ENCODE measurements around the gene SV2A. TPM values are rescaled to one million over a fixed set of nuclear protein-coding genes. Genes with fewer than 3 reads are reported as not detected.
A peak's percentile ranks its signal among the peaks of the same experiment; 100 is the strongest.
"Not testable (repeated sequence)": the region's sequence is repeated elsewhere in the genome, so short reads cannot be mapped to it uniquely, and the experiment has no call there.

SV2A gene
- total RNA-seq, 1 donor from 2014 or later = 3.7 TPM

GRCh38 chr1:149927563-149928400, 10.1 kb upstream of the SV2A start, which contains the start of gene SF3B4:
Gene SF3B4, minus strand, starts transcription at chr1:149927803. Its CDS starts 44 bp downstream, at chr1:149927759.
- peak; percentile 98 for DNase-seq

DNA sequence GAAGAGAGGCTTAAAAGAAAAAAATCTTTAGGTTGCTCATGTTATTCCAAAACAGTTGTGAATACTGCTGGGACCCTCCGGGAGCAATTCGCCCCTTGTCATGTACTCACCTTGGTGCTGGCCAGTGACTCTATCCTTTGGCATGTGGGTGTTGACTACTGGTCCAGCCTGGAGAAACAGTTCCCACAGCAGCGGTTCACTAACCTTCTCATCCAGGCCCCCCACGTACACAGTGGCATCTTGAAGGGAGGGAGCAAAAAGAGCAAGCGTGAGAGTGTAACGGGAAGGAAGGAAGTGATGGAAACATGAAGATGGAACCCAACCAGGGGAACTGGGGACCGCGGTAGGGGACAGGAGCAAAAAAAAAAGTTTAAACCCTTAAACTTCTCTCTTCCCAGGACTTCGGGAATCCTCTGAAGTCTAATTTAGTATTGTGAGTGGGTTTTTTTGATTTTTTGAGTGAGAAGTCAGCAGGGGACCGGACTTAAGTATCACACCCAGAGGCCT, 9.5 kb upstream of the SV2A start:
- DNase-seq = no peak

DNA sequence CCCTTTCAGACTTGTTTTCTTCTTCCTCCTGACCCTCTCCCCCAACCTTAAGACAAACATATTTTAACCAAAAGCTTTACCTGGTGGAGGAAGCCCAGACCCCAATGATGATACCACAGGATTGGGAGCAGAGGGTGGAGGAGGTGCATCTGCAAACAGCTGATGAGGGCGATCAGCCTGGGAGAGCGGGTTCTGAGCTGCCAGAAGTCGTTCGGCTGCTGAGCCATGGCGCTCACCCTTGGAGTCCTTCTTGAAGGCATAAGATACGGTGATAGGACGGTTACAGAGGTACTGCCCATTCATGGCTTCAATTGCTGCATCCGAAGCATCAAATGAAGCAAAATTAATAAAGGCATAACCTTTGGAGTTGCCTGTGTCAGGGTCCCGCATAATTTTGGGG, 8.7 kb upstream of the SV2A start:
- no peak for DNase-seq

DNA sequence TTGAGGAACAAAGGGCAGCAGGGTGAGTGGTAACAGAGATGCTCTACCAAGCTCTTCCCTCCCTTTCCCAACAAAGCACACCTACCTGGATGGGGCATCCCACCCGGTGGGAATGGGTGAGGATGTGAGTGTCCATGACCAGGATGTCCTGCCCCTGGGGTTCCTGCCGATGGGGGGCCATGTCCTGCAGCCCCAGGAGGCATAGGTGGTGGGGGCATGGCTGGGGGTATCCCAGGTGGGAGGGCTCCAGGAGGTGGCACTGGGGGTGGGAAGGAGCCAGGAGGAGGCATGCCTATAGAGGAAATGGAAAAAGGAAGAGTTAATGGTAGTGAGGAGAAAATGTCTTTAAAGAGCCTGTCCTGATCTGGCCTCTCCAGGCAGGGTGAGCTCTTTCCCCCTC, 8.1 kb upstream of the SV2A start:
- no peak for DNase-seq

DNA sequence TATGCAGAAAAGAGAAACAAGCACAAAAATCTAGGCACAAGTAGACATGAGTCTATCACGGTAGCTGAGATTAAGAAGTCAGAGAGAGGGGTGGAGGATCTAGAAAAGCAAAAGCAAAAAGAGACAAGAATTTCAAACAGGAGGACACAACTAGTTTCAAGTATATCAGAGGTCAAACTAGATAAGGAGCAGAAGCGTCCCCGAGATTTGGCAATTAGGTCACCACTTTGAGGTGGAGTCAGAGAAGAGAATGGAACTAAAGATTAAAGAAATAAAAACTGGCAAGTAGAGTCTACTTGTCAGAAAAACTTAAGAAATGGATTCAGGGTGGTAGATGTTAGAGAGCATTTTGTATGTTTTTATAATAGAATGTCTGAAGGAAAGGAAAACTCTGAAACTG, 7.7 kb upstream of the SV2A start:
- DNase-seq = no peak

DNA sequence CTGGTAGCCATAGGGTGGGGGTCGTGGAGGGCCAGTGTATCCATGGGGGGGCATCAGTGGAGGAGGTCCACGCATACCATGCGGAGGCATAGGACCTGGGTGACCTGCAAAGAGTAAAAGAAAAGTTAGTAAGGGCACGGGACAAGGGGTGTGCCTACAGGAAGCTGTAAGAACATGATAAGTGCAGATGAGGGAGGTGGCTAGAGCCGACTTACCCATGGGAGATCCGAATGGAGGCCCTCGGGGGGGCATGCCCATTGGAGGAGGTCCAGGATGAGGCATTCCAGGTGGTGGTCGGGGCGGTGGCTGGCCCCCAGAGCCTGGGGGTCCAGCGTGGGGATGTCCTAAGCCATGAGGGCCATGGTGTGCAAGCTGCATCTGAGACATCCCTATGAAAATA, 6.0 kb upstream of the SV2A start:
- DNase-seq = no peak

- no peak for DNase-seq
Measured at GRCh38 chr1:149916898-149917252, 769 bp downstream of the SV2A start.

DNA sequence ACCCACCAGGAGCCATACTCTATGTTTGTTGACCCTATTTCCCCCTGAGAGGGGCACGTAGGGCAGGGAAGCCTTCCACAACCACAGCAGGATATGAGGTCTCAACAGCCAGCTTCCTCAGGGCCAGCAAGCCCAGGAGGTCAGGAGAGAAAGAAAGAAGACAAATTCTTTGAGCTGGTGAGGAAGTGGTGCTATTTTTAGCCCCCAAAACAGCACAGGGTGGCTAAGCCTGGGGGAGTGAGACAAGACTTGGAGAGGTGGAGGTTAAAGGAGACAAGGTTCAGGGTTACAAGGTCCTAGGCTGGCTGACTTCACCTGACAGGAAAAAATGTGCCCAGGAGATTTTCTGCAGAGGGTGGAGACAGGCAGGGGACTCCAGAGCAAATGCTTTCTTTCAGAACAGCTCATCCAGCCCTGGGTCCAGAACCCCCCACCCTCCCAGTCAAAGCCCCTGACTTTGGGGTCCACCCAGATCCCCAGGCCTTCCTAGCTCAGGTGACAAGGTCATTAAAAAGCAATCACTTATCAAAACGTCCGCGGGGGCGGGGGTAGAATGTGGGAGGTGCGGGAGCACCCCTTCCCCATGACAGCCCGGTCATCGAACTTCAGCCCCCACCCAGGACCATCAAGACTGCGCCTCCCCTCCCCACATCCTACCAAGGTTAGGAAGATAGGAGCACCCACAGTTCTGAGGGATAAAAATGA, 1.3 kb downstream of the SV2A start:
- no peak for DNase-seq

- DNase-seq = no peak
Measured at GRCh38 chr1:149915429-149916192, 2.0 kb downstream of the SV2A start.

GRCh38 chr1:149914545-149914944, 3.1 kb downstream of the SV2A start:
- DNase-seq = no peak

GRCh38 chr1:149906570-149907075, 11.0 kb downstream of the SV2A start:
- no peak for DNase-seq

DNA sequence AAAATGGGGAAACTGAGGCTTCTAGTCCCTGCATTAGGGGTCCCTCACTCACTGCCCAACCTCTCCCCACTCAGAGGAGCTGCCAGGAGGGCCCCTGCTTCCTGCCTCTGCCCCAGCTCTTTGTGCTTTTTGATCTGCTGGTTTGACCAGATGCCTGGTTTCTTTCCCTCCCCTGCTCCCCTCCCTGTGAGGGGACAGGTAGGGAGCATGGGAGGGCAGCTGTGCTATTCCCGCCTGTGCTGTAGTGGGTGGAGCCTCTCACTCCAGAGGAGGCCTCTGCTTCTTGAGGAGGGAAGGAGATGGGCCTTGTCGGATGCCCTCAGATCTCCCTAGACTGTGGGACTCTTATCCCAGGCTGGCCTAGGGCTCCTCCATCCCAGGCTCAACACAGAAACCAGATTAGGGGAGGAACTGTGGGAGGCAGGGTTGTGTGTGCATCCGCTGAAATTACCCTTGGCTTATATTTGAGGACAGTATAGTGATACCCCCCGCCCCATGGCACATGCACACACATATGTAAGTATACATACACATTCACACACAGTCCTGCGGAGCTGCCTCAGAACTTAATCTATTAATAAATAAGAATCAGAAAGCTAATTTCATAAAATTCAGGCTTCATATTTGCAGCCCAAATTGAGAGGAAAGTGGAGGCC, 13.7 kb downstream of the SV2A start:
- DNase-seq = no peak

DNA sequence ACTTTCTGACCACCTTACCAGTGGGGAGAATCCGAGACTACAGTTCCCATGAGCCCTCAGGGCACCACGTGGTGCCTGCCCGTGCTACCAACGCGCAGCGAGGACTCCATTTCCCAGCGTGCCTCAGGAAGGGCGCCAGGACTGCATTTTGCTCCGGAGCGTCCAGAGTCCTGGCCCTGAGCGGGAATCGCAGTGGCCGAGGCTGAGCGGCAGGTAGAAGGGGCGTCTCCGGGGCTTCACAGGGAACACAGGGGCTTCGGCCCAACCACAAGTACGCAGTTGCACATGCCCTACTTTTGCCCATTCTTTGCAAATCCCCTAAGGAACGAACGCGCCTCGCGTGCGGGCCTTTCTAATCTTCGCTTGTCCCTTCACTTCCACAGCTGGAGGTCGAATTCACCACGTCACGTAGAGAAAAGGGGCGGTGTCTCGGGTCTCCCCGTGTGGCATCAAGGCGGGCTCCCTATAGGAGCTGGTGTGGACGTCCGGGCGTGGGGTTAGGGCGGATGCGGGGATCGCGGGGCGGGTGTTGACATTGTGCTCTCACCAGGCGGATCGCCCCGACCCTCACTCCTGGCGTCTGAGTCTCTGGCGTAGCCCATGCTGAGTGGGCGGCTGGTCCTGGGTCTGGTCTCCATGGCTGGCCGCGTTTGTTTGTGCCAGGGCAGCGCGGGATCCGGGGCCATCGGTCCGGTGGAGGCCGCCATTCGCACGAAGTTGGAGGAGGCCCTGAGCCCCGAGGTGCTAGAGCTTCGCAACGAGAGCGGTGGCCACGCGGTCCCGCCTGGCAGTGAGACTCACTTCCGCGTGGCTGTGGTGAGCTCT, 18.0 kb downstream of the SV2A start, which contains the start of gene BOLA1:
Gene BOLA1, plus strand, starts transcription at position 109 of the 825 bp plus-strand sequence. Its CDS starts 492 bp downstream, at position 601.
- DNase-seq = peak; percentile 97

GRCh38 chr1:149896575-149896974, 21.1 kb downstream of the SV2A start:
- DNase-seq = no peak

DNA sequence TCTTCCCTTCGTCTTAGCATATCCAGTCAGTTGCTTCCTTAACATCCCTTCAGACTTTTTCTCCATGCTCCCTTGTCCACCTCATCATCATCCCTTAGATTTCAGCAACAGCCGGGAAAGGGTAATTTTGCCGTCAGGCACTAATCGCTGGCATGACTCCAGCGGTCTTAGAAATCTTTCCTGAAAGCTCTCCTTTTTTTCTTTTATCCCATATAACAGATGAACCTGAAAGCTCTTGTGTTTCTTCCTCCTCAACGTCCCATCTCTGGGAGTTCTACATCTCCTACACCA, 28.7 kb downstream of the SV2A start:
- DNase-seq = peak; percentile 77

GRCh38 chr1:149888247-149888998, 29.2 kb downstream of the SV2A start:
- DNase-seq = peak; percentile 95

DNA sequence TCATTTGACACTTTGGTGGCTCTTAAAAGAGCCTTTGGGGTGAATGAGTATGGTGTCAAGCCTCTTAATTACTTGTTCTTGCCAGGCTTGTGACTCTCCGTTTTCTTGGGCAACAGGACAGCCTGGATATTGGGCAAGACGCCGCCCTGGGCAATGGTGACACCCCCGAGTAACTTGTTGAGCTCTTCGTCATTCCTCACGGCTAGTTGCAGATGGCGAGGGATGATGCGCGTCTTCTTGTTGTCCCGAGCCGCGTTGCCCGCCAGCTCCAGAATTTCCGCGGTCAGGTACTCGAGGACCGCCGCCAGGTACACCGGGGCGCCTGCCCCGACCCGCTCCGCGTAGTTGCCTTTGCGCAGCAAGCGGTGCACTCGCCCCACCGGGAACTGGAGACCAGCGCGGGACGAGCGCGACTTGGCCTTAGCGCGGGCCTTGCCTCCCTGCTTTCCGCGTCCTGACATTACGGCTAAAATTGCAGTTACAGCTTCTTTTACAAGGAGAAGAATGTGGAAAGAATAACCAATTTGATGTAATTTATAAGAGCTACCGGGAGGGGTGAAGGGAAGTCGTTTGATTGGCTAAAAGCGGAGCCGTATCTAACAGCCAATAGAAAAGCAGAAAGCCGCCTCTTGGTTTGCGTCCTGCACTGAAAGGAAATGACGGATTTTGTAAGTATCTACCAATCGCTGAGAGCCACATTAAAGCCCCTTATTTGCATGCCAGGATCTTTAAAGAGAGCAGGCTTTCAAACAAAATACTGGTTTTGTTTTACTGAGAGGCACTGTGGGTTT, 30.0 kb downstream of the SV2A start:
- DNase-seq = peak; percentile 99

- DNase-seq = not testable (repeated sequence)
Measured at GRCh38 chr1:149887196-149887455, 30.5 kb downstream of the SV2A start.

DNA sequence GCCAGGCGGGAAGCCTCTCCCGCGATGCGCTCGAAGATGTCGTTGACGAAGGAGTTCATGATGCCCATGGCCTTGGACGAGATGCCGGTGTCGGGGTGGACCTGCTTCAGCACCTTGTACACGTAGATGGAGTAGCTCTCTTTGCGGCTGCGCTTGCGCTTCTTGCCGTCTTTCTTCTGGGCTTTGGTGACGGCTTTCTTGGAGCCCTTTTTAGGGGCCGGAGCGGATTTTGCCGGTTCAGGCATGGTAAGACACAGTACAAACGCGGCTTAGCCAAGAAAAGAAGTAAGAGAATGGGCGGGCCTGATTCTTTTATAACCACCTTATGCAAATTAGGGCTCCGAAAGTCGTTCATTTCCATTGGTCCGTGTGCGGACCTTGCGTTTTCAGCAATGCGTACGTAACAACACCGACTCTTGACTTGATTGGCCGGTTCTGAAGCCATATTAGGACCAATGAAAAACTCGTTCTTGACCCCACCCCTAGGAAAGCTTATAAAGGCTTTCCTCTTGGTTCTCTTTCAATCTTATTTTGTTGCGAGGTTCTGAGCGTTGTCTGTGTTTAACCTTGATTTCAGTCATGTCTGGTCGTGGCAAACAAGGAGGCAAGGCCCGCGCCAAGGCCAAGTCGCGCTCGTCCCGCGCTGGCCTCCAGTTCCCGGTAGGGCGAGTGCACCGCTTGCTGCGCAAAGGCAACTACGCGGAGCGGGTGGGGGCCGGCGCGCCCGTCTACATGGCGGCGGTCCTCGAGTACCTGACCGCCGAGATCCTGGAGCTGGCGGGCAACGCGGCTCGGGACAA, 31.0 kb downstream of the SV2A start:
- peak; percentile 99 for DNase-seq
